Activated T-cell treated with anti-CD3 and anti-CD28 coated beads, Interleukin-2, amount 50 U/mL, for 72 hours (primary cell): ENCODE data around the gene KRT37. TPM values are rescaled to one million over a fixed set of nuclear protein-coding genes. Genes with fewer than 3 reads are reported as not detected.
"Not testable (repeated sequence)": the region's sequence is repeated elsewhere in the genome, so short reads cannot be mapped to it uniquely, and the experiment has no call there.

Source experiments
- ATAC-seq, 2 donors: fragments of 150-1000 bp; cut with Tn5 transposase; replicated peaks in 1 of 2; 2 replicates each; pipeline ENCODE4 v1.10.0; 2021; ENCODE audit warnings: moderate library complexity in 2 of 2, mild to moderate bottlenecking in 1 of 2
- DNase-seq, 2 donors: peaks; one replicate each; pipeline ENCODE4 v3.0.0; 2021 to 2022; ENCODE audit warnings: mixed read lengths in 1 of 2
- H3K27ac Mint-ChIP-seq: one replicate; pipeline ENCODE4 v1.8.0; 2022; ENCODE audit warnings: mild to moderate bottlenecking, moderate library complexity, mixed read lengths
- H3K27me3 Mint-ChIP-seq: one replicate; pipeline ENCODE4 v1.8.0; 2022; ENCODE audit warnings: low read depth, mixed read lengths
- H3K36me3 Mint-ChIP-seq, 2 donors: one replicate each; pipeline ENCODE4 v1.8.0; 2022; ENCODE audit warnings: mixed read lengths in 2 of 2, mild to moderate bottlenecking in 1 of 2; ENCODE audit not compliant: insufficient read depth in 2 of 2
- H3K4me1 Mint-ChIP-seq: one replicate; pipeline ENCODE4 v1.8.0; 2022; ENCODE audit warnings: low read depth, mixed read lengths
- H3K4me3 Mint-ChIP-seq, 2 donors: one replicate each; pipeline ENCODE4 v1.8.0; 2022; ENCODE audit warnings: mild to moderate bottlenecking in 2 of 2, mixed read lengths in 2 of 2, moderate library complexity in 2 of 2
- H3K9me3 Mint-ChIP-seq, 2 donors: one replicate each; pipeline ENCODE4 v1.8.0; 2022; ENCODE audit warnings: mixed read lengths in 2 of 2
- total RNA-seq, 2 donors: library from RNA; stranded (reverse); gene quantifications; one replicate each; pipeline ENCODE4 v1.2.3, GENCODE V29; 2022

The KRT37 gene
- total RNA-seq, 2 donors from 2014 or later: not detected

DNA sequence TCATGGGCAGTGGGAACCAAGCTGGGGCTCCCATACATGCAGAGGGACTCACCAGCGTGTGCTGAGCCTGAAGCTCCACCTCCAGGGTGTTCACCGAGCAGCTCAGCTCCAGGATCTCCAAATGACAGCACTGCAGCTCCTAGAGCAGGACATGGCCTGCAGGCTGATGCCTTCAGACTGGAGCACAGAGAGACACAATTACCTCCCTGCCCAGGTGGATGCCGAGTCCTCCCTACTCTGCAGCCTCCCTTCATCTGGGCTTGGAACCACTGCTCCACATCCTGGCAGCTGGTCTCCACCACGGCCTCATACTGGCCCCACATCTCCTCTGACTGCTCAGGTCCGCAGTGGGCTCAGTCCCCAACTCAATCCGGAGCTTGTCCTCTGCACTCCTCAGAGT lies 24.6 kb upstream of the KRT37 start:
- Mint-ChIP-seq H3K27ac (no peak overlapping the region), H3K4me3 (no peak overlapping the region), H3K9me3 (peaks cover 0 to 2% of the 10 kb centered on the region in 2 donors), H3K36me3 (no peaks in the 10 kb centered on the region), H3K27me3 (no peaks in the 10 kb centered on the region), H3K4me1 (no peaks in the 10 kb centered on the region)
- no peak for ATAC-seq
- no peak for DNase-seq

DNA sequence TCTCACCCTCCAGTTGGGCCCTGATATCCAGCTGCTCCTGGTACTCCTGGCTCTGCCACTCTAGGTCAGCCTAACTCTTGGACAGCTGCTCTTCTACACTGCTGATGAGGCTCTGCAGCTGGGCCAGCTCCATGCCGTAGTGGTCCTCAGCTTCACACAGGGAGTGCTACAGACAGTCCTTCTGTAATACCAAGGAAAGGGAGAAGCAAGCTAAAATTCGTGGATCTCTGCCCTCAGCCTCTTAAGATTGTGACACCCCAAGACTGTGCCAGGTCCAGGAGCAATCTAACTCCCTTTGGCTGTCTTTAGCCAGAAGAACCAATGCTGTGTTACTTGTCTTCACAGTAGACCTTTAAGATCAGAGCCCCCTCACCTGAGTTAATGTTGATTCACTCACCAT lies 24.1 kb upstream of the KRT37 start:
- Mint-ChIP-seq H3K27me3 (no peaks in the 10 kb centered on the region), H3K27ac (no peak overlapping the region), H3K4me3 (no peak overlapping the region), H3K36me3 (no peaks in the 10 kb centered on the region), H3K9me3 (peaks cover 0 to under 1% of the 10 kb centered on the region in 2 donors), H3K4me1 (no peaks in the 10 kb centered on the region)
- DNase-seq (no peak), ATAC-seq (no peak)

DNA sequence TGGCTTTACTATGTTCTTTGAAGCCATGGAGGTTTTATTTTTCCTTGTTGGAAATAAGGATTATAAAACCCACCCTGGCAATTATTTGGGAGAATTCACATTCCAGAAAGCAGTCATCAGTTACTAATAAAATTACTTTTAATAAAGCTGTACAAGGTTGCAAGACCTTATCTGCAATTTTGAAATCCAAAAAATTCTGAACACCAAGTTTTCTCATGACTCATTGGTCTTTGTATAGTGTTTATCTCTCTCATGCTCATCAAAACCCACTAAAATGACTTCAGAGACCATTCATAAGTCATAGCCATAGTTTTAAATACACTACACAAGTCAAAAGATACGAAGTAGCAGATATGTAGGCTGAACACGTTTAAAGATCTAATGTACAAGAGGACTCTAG lies 22.4 kb upstream of the KRT37 start:
- DNase-seq (no peak), ATAC-seq (peak in 1 of 2 donors; percentile 33)
- Mint-ChIP-seq H3K4me1 (no peaks in the 10 kb centered on the region), H3K27me3 (peaks cover 12% of the 10 kb centered on the region), H3K9me3 (no peaks in the 10 kb centered on the region), H3K4me3 (no peak overlapping the region), H3K36me3 (no peaks in the 10 kb centered on the region), H3K27ac (no peak overlapping the region)

DNA sequence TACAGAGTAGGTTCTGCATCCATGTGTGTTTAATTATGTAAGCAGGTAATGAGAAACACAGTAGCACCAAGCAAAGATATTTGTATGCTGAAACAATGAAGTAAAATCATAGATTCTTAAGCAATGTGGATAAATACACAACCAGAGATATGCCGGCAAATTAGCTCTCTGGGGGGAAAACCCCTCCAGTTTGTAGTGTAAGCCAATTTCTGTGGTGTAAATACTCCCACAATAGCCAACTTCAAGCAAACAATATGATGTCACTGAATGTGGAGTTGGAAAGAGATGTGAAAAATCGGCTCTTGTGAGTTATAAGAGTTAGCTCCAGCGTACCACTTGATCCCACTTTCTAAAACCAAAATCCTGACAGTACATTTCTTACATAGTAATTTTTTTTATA lies 20.3 kb upstream of the KRT37 start:
- peaks cover 14% of the 10 kb centered on the region for H3K27me3 Mint-ChIP-seq
- no peaks in the 10 kb centered on the region for H3K9me3 Mint-ChIP-seq
- H3K4me1 Mint-ChIP-seq: no peaks in the 10 kb centered on the region
- no peak for DNase-seq
- H3K27ac Mint-ChIP-seq: no peak overlapping the region
- ATAC-seq: no peak
- no peak overlapping the region for H3K4me3 Mint-ChIP-seq
- no peaks in the 10 kb centered on the region for H3K36me3 Mint-ChIP-seq

DNA sequence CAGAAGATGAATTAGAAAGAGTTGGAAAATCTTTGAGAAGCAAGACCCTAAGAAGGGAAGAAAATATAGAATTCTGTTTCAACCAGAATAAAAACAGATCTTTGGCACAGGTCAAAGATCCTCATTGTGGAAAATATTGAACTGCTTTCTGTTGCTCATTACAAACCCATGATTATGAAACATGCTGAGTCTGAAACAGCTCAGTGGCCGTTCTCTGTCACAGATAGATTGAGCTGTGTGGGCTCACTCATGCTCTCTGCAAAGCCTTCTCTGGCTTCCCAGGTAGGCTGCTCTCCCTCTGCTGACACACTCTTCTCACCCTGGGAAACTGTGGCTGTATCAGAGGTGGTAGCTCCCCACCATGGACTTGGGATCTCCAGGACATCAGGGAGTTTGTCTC lies 19.8 kb upstream of the KRT37 start:
- no peak overlapping the region for H3K27ac Mint-ChIP-seq
- no peak overlapping the region for H3K4me3 Mint-ChIP-seq
- ATAC-seq (peak in 1 of 2 donors; percentile 54), DNase-seq (no peak)
- H3K27me3 Mint-ChIP-seq: peaks cover 14% of the 10 kb centered on the region
- H3K36me3 Mint-ChIP-seq: no peaks in the 10 kb centered on the region
- H3K9me3 Mint-ChIP-seq: no peaks in the 10 kb centered on the region
- no peaks in the 10 kb centered on the region for H3K4me1 Mint-ChIP-seq

DNA sequence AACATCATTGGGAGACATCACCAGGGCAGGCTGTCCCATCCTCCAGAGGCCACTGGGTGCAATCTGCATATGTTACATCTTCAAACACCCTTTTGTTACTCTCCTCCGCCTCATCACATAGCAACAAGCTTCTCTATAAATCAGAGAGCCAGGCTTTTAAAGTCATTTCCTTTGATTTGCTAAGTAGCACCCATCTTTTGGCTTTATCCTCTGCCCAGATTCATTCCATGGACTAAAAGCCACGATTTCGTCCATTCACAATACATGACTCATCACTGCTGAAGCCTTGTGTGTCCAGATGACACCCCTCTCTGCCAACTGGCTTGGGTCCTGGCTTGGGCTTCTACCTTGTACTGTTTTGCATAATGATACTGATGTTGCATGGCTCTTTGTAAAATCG lies 18.4 kb upstream of the KRT37 start:
- peaks cover 14% of the 10 kb centered on the region for H3K27me3 Mint-ChIP-seq
- H3K36me3 Mint-ChIP-seq: no peaks in the 10 kb centered on the region
- no peak overlapping the region for H3K27ac Mint-ChIP-seq
- no peaks in the 10 kb centered on the region for H3K9me3 Mint-ChIP-seq
- H3K4me3 Mint-ChIP-seq: no peak overlapping the region
- H3K4me1 Mint-ChIP-seq: no peaks in the 10 kb centered on the region
- no peak for DNase-seq
- ATAC-seq: no peak

DNA sequence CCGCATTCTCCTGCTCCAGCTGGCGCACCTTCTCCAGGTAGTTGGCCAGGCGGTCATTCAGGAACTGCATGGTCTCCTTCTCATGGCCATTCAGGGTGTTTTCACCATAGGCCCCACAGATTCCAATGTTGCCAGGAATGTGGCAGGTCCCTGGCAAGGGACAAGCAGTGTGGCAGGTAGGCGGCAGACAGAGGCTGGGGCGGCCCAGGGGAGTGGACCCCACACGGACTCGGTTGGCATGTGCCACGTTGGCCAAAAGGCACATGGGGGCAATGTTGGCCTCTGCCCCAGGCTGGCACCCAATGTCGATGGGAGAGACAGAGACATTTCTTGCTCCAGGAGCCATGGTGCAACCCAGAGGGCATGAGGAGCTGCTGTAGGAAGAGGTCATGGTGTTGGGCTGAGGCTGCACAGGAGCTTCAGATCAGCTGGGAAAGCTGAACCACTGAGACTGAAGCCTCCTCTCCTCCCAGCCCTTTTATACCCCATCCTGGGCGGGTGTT lies 16.2 kb upstream of the KRT37 start, which contains the start of gene KRT38:
Gene KRT38 (minus strand): TSS at position 453 of the 503 bp plus-strand sequence. CDS start 62 bp downstream, at position 391.
- Mint-ChIP-seq H3K36me3 (no peaks in the 10 kb centered on the region), H3K4me3 (no peak within 1 kb of the TSS), H3K27ac (no peak within 1 kb of the TSS), H3K9me3 (no peaks in the 10 kb centered on the region), H3K27me3 (peaks cover 14% of the 10 kb centered on the region), H3K4me1 (no peaks in the 10 kb centered on the region)
- no peak for ATAC-seq
- DNase-seq: no peak

DNA sequence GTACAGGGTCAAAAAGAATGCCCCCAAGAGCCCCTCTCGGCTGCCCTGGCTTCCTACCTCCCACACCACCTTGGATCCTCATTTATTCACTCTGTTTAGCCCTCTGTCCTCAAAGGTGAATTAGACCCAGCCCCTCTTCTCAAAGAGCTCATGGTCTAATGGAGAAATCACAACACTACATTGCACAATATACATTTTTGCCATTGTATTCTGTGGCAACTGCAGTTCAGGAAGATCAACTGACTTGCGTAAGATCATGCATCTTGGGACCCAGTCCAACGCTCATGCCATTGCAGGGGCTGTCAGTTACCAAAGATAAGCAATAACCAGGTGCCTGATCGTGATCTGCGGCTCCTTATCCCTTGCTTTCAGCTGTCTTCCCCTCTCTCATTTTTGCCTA lies 15.0 kb upstream of the KRT37 start:
- no peak for ATAC-seq
- H3K27me3 Mint-ChIP-seq: peaks cover 14% of the 10 kb centered on the region

DNA sequence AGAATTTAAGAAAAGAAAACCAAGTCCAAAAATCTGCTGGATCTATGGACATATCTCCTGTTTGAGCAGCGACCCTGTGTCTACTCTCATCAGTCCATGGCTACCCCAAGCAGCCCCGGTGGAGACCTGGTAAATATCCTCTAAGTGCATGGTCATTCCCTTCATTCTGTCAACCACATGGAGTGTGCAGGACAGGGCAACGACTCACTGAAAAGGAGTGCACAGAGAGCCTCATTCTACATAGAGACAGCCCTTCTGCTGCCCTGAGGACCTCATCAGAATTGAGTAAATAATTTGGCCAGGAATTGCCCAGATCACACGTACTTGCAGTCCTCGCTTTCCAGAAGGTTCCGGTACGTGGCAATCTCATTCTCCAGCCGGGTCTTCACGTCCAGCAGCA lies 13.4 kb upstream of the KRT37 start:
- no peak overlapping the region for H3K27ac Mint-ChIP-seq

More for the DNA sequence above, 15.0 kb upstream of the KRT37 start:
- Mint-ChIP-seq H3K4me1 (no peaks in the 10 kb centered on the region), H3K4me3 (no peak overlapping the region), H3K36me3 (no peaks in the 10 kb centered on the region), H3K27ac (no peak overlapping the region), H3K9me3 (no peaks in the 10 kb centered on the region)
- no peak for DNase-seq

DNA sequence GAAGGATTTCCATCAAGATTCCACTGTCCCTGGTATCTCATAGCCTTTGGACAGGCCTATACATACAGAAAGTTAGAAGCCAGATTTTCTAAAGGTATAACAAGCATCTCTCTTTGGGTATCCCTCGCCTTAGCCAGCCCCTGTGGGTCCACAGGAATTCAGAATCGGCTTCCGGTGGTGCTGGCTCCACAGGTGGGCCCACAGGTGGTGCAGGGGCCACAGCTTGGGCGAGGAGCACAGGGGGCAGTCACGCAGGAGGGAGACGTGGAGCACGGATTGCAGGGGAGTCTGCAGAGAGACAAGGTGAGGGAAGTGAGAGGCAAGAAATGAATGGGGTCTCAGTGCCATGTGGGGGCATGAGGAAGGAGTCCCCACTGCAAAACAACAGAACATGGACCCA lies 12.9 kb upstream of the KRT37 start:
- Mint-ChIP-seq H3K36me3 (no peaks in the 10 kb centered on the region), H3K4me1 (no peaks in the 10 kb centered on the region), H3K27me3 (peaks cover 6% of the 10 kb centered on the region), H3K4me3 (no peak overlapping the region), H3K9me3 (no peaks in the 10 kb centered on the region), H3K27ac (no peak overlapping the region)
- DNase-seq (no peak), ATAC-seq (no peak)

More for the DNA sequence above, 13.4 kb upstream of the KRT37 start:
- H3K36me3 Mint-ChIP-seq: no peaks in the 10 kb centered on the region
- ATAC-seq (no peak), DNase-seq (no peak)
- no peaks in the 10 kb centered on the region for H3K4me1 Mint-ChIP-seq
- H3K9me3 Mint-ChIP-seq: no peaks in the 10 kb centered on the region
- H3K4me3 Mint-ChIP-seq: no peak overlapping the region
- peaks cover 8% of the 10 kb centered on the region for H3K27me3 Mint-ChIP-seq

DNA sequence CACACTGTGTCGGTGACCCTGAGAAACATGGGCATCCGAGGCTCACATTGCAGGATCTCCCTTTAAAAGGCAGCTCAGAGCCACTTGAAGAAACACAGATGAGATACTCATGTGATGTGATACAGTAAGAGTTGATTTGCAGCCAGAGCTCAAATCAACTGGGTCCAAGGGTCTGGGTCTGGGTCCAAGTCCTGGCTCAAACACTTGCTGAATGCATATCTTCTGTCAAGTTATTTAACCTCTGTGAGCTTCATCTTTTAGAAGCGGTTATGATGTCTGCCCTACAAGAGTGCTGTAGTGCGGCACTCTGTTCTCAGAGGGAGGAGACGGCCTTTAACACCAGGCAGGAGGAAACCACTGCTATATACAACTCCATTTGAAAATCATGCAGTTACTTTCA lies 10.0 kb upstream of the KRT37 start:
- Mint-ChIP-seq H3K4me1 (no peaks in the 10 kb centered on the region), H3K9me3 (no peaks in the 10 kb centered on the region), H3K4me3 (no peak overlapping the region), H3K27me3 (no peaks in the 10 kb centered on the region), H3K27ac (no peak overlapping the region), H3K36me3 (no peaks in the 10 kb centered on the region)
- DNase-seq (no peak), ATAC-seq (no peak)

DNA sequence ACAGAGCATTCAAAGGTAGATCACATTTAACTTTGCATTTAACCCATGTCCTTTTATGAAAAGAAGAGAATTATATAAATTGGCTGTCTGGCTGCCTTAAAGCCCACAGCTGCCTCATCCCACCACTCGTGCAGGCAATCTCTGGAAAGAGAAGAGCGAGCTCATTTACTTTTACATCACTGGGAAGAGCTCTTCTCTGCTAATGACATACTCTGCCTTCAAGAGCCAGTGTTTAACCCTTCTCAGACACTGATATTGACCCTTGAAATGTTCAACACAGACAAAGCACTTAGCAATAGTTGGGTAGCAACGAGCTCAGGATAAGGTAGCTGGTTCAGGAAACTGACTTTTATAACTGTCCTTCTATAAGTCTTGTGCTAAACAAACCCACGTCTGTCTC lies 9.6 kb upstream of the KRT37 start:
- no peak for ATAC-seq

DNA sequence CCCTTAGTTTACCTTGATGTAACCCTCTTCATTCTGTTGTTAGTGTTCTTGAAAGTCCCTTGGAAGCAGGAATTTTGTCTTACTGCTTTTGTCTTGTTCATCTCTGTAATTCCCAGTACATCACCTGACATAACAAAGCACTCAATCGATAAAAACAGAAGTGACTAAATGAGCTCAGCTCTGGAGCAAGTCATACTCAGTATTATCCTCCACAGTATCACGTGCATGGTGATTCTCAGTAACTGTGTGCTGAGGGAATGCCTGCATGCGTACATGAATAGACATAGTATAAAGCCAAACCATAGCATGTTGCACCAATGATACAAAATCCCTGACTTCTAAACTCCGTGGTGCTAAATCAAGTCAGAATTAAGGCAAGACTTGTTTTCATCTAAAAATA lies 9.2 kb upstream of the KRT37 start:
- ATAC-seq (peak in 1 of 2 donors; percentile 60), DNase-seq (no peak)
- H3K4me3 Mint-ChIP-seq: no peak overlapping the region
- no peaks in the 10 kb centered on the region for H3K4me1 Mint-ChIP-seq
- no peaks in the 10 kb centered on the region for H3K36me3 Mint-ChIP-seq
- no peak overlapping the region for H3K27ac Mint-ChIP-seq
- H3K9me3 Mint-ChIP-seq: no peaks in the 10 kb centered on the region
- no peaks in the 10 kb centered on the region for H3K27me3 Mint-ChIP-seq

More for the DNA sequence above, 9.6 kb upstream of the KRT37 start:
- Mint-ChIP-seq H3K4me3 (no peak overlapping the region), H3K27me3 (no peaks in the 10 kb centered on the region), H3K36me3 (no peaks in the 10 kb centered on the region), H3K9me3 (no peaks in the 10 kb centered on the region), H3K27ac (no peak overlapping the region), H3K4me1 (no peaks in the 10 kb centered on the region)
- no peak for DNase-seq

DNA sequence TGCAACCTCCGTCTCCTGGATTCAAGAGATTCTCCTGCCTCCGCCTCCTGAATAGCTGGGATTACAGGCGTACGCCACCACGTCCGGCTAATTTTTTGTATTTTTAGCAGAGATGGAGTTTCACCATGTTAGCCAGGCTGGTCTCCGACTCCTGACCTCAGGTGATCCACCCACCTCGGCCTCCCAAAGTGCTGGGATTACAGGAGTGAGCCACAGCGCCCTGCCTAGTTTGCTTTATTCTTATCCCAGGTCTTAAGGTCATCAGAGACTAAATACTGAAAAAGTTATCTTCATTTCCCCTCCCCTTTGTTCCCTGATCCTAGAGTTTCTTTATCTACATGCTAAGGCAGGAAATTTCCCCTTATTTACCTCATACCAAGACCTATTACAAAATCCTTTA lies 6.0 kb upstream of the KRT37 start:
- H3K9me3 Mint-ChIP-seq, DNase-seq, H3K27me3 Mint-ChIP-seq, H3K4me3 Mint-ChIP-seq, H3K36me3 Mint-ChIP-seq, H3K27ac Mint-ChIP-seq, ATAC-seq, H3K4me1 Mint-ChIP-seq: not testable (repeated sequence)
